Measurements from ENCODE around the gene KCTD13. TPM values are rescaled to one million over a fixed set of nuclear protein-coding genes. Genes with fewer than 3 reads are reported as not detected.

The KCTD13 gene
- total RNA-seq, 6 donors from 2014 or later = 15.5 to 71.2 (median 24.4) TPM

- H3K4me1 ChIP-seq = no peaks in the 10 kb centered on the region
- ATAC-seq (ENCODE audit: low FRiP score in 2 of 2) (no peak), DNase-seq (no peak)
- H3K27me3 ChIP-seq = no peaks in the 10 kb centered on the region
- no peaks in the 10 kb centered on the region for H3K9me3 ChIP-seq
- H3K27ac ChIP-seq = no peak overlapping the region
- H3K4me3 ChIP-seq = no peak overlapping the region
- 63 to 72% methylated on average over 2 of the region's 2 CpGs for WGBS, 2 donors
- TF ChIP-seq POLR2AphosphoS5 (IDR thresholded peaks at IDR 0.05) (no peak), EP300 (IDR thresholded peaks at IDR 0.05) (no peak), POLR2A (IDR thresholded peaks at IDR 0.05) (no peak)
- TF ChIP-seq, protein P1, sequence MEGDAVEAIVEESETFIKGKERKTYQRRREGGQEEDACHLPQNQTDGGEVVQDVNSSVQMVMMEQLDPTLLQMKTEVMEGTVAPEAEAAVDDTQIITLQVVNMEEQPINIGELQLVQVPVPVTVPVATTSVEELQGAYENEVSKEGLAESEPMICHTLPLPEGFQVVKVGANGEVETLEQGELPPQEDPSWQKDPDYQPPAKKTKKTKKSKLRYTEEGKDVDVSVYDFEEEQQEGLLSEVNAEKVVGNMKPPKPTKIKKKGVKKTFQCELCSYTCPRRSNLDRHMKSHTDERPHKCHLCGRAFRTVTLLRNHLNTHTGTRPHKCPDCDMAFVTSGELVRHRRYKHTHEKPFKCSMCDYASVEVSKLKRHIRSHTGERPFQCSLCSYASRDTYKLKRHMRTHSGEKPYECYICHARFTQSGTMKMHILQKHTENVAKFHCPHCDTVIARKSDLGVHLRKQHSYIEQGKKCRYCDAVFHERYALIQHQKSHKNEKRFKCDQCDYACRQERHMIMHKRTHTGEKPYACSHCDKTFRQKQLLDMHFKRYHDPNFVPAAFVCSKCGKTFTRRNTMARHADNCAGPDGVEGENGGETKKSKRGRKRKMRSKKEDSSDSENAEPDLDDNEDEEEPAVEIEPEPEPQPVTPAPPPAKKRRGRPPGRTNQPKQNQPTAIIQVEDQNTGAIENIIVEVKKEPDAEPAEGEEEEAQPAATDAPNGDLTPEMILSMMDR (IDR thresholded peaks at IDR 0.05) = no peak
- H3K36me3 ChIP-seq = peaks cover 0 to 13% (median 0%) of the 10 kb centered on the region in 4 donors
These were observed 16.6 kb downstream of the KCTD13 start for GRCh38 chr16:29909391-29909790.

DNA sequence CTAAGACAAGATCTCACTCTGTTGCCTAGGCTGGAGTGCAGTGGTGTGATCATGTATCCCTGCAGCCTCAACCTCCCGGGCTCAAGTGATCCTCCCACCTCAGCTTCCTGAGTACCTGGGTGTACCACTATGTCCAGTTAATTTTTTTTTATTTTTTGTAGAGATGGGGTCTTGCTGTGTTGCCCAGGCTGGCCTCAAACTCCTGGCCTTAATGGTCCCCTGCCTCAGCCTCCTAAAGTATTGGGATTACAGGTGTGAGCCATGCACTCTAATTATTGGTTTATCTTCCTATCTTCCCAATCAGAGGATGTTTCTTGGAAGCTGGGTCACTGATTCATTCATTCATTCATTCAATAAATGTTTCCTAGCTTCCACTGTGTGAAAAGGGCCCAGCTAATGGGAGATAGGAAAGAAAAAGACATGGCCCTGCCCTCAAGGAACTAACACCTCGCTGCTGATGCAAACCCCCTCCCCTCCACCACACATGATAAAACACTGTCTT lies 17.3 kb downstream of the KCTD13 start:
- ATAC-seq (ENCODE audit: low FRiP score in 2 of 2) (no peak), DNase-seq (no peak)
- no peak for TF ChIP-seq EP300 (IDR thresholded peaks at IDR 0.05)
- no peak for TF ChIP-seq POLR2AphosphoS5 (IDR thresholded peaks at IDR 0.05)
- no peak for TF ChIP-seq POLR2A (IDR thresholded peaks at IDR 0.05)
- TF ChIP-seq, protein P1 (IDR thresholded peaks at IDR 0.05) = no peak
- Histone ChIP-seq H3K36me3 (peaks cover 0 to 9% (median 0%) of the 10 kb centered on the region in 4 donors), H3K4me1 (no peaks in the 10 kb centered on the region), H3K9me3 (no peaks in the 10 kb centered on the region), H3K27me3 (no peaks in the 10 kb centered on the region), H3K4me3 (no peak overlapping the region), H3K27ac (no peak overlapping the region)
- 90 to 95% methylated on average over 2 of the region's 2 CpGs for WGBS, 2 donors

DNA sequence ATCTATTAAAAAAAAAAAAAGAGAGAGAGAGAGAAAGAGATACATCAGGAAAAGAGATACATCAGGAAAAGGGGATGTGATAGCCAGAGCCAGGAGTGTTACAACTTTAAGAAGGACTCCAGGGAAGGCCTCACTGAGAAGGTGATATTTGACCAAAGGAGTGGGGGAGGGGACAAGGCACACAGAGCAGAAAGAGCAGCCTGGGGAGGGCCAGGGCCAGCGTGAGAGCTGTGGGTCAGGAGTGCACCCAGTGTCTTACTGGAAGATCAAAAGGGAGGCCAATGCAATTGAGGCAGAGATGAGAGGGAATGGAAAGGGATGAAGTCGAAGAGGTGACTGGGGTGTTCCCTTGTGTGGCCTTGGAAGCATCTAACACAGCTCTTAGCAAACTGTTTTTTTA lies 18.1 kb downstream of the KCTD13 start:
- no peaks in the 10 kb centered on the region for H3K27me3 ChIP-seq
- no peak overlapping the region for H3K27ac ChIP-seq
- H3K9me3 ChIP-seq = no peaks in the 10 kb centered on the region
- H3K36me3 ChIP-seq = peaks cover 0 to 3% (median 0%) of the 10 kb centered on the region in 4 donors
- DNase-seq = no peak
- no peak for ATAC-seq (ENCODE audit: low FRiP score in 2 of 2)
- no peaks in the 10 kb centered on the region for H3K4me1 ChIP-seq
- TF ChIP-seq EP300 (IDR thresholded peaks at IDR 0.05) (no peak), POLR2AphosphoS5 (IDR thresholded peaks at IDR 0.05) (no peak), POLR2A (IDR thresholded peaks at IDR 0.05) (no peak)
- TF ChIP-seq, protein P1 (IDR thresholded peaks at IDR 0.05) = no peak
- no peak overlapping the region for H3K4me3 ChIP-seq
- 68 to 74% methylated on average over 2 of the region's 2 CpGs for WGBS, 2 donors

- H3K9me3 ChIP-seq = no peaks in the 10 kb centered on the region
- no peaks in the 10 kb centered on the region for H3K4me1 ChIP-seq
- no peaks in the 10 kb centered on the region for H3K27me3 ChIP-seq
- ATAC-seq (ENCODE audit: low FRiP score in 2 of 2) (no peak), DNase-seq (peak in 1 of 2 donors; percentile 66)
- H3K27ac ChIP-seq = no peak overlapping the region
- peaks cover 0 to 3% (median 0%) of the 10 kb centered on the region in 4 donors for H3K36me3 ChIP-seq
- H3K4me3 ChIP-seq = no peak overlapping the region
- no peak for TF ChIP-seq POLR2A (IDR thresholded peaks at IDR 0.05)
- no peak for TF ChIP-seq POLR2AphosphoS5 (IDR thresholded peaks at IDR 0.05)
- TF ChIP-seq EP300 (IDR thresholded peaks at IDR 0.05) = no peak
- TF ChIP-seq, protein P1 (IDR thresholded peaks at IDR 0.05) = no peak
- WGBS, 2 donors = 83% methylated on average over 23 of the region's 23 CpGs
These were observed 19.3 kb downstream of the KCTD13 start for GRCh38 chr16:29906520-29907244.
